Activated CD8-positive, alpha-beta memory T cell treated with anti-CD3 and anti-CD28 coated beads, Interleukin-2, amount 50 U/mL, for 48 hours (primary cell): ENCODE results near the gene SENP5.
"Not testable (repeated sequence)": the region's sequence is repeated elsewhere in the genome, so short reads cannot be mapped to it uniquely, and the experiment has no call there.

Experiments
- DNase-seq: peaks from one replicate; pipeline ENCODE4 v3.0.0-alpha.2; 2020

SENP5 gene

GRCh38 chr3:196942915-196943277 is 75.2 kb downstream of the SENP5 start:
- peak; percentile 64 for DNase-seq

- not testable (repeated sequence) for DNase-seq
Measured at GRCh38 chr3:196944037-196944790, 76.5 kb downstream of the SENP5 start.

GRCh38 chr3:196947136-196947859 is 79.6 kb downstream of the SENP5 start:
- peak; percentile 48 for DNase-seq

DNA sequence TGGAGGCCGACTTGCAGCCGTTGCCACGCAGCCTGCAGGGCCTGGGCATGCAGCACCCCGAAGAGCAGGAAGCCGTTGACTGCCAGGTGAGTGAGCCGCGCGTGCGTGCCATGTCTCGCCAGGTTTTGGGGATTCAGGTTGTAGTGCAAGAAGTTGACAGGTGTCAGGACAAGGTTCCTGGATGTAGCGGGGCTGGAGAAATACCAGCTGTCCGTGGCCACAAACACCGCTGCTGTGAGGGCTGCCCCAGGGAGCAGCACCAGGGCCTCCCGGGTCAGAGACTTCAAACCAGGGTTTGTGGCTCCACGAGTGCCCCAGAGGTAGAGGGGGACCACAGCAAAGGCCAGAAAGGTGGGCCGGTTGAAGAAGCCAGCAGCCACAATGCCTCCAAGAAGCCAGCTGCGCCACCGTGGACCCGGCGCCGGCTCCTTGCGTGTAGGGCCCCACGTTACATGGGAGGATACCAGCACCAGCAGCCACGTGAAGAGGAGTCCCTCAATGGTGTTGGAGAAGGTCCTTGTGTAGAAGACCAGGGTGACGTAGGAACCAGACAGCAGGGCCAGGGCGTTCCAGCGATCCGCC is 80.2 kb downstream of the SENP5 start:
- DNase-seq: peak; percentile 44

GRCh38 chr3:196948442-196949284 is 80.9 kb downstream of the SENP5 start:
- no peak for DNase-seq

DNA sequence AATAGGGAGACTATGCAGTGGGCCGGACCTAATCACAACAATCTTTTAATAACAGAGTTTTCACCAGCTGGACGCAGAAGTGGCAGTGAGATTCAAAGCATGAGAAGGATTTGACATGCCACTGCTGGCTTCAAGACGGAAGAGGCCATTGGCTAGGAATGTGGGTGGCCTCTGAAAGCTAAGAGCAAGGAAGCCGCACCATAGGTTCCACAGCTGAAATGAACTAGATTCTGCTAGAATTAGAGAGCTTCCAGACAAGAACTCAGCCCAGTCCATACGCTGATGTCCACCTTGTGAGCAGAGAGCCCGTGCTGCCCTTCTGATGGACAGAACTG is 81.5 kb downstream of the SENP5 start:
- DNase-seq: no peak

- no peak for DNase-seq
Measured at GRCh38 chr3:196949750-196950149, 82.0 kb downstream of the SENP5 start.

- no peak for DNase-seq
Measured at GRCh38 chr3:196951371-196951770, 83.7 kb downstream of the SENP5 start.

- DNase-seq: no peak
Measured at GRCh38 chr3:196954832-196955231, 87.1 kb downstream of the SENP5 start.

- peak; percentile 32 for DNase-seq
Measured at GRCh38 chr3:196962108-196962929, 94.6 kb downstream of the SENP5 start.

DNA sequence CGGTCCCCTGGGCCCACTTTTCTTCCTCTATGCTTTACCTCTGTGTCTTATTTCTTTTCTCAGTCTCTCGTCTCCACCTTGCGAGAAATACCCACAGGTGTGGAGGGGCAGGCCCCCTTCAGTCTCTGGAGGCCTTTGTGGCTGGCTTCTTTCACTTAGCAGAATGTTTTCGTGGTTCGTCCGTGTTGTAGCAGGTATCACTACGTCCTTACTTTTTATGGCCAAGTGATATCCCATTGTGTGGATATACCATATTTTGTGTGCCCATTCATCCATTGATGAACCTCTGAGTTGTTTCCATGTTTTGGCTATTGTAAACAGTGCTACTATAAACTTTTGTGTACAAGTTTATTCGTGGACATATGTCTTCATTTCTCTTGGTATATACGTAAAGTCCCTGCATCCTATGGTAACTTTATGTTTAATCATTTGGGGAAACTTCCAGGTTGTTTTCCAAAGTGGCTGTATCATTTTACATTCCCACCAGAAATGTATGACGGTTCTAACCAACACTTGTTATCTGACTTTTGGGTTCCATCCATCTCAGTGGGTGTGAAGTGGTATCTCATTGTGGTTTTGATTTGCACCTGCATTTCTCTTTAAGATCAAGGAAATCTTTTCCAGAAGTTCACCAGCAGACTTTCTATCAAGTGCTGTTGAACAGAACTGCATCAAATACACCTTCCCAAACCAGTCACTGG is 95.4 kb downstream of the SENP5 start:
- DNase-seq: peak; percentile 6

- peak; percentile 30 for DNase-seq
Measured at GRCh38 chr3:196963631-196963953, 95.9 kb downstream of the SENP5 start.

DNA sequence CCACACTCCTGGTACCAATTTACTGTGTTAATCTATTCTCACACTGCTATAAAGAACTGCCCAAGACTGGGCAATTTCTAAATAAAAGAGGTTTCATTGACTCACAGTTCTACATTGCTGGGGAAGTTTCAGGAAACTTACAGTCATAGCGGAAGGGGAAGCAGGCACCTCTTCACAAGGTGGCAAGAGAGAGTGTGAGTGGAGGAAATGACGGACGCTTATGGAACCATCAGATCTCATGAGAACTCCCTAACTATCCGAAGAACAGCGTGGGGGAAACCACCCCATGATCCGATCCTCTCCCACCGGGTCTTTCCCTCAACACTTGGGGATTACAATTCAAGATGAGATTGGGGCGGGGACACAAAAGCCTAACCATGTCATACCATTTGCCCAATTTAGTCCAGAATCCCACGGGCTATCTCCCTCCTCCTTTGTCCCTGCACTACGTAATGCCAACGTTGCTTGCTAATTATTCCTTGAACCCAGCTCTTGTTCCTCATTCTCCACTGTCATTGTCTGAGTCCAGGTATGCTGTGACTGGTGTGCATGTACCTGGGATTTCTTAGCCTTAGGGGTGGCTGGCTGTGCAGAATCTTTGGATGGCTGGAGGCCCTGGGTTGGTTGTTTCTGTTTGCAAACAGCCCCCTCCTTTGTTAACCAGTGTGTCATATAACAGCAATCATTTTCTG is 97.5 kb downstream of the SENP5 start:
- peak; percentile 13 for DNase-seq

DNA sequence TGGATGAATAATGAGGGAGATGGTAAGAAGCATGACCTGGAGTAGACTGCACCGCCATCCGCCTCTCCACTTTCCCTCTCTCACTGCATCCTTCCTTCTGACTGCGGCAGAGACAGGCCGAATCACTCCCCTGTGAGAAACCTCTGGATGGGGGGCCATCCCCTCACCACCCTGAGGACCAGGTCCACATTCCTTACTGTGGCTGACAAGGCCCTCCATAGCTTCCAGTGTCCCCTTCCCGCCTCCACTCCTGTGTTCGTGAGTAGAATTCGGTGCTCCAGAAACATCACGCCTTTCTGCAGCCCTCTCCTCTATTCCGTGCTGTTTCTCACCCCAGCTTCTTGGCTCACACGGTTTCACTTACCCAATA is 98.1 kb downstream of the SENP5 start:
- peak; percentile 33 for DNase-seq

- DNase-seq: no peak
Measured at GRCh38 chr3:196966526-196967401, 99.0 kb downstream of the SENP5 start.

DNA sequence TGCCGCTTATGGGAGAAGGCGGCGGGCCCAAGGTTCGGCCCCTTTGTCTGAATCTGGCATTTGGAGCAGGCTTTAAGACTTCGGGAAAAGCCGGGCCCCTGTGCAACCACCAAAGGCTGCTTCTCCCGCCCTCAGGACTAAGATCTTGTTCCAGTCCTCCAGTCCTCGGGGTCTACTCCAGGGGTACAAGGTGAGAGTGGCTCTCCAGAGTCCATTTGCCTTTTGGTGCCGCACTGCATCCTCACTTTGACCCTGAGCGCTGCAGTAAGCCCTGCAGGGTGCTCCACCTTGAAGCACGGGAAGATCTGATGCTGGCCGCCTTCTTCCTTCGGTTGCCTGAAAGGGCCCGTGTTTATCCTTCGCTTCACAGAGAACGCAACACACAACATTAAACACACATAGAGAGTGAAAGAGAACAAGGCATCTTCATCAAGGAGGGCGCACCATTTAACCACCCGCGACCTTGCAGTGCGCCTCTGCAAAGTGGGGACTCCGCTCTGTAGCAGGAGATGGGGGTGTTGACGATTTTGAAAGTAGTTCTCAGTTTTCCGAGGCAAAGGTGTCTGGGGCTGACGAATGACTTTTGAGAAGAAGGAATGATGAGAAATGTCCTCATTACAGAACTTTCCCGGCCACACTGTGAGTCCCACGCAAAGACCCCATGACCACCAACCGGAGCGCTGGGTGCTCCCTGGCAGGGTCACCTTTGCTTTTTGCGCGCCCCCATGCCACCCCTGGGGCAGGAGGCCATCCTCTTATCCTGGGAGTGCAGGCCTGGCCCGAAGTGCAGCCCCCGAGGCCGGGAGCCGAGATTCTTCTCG is 99.9 kb downstream of the SENP5 start:
- DNase-seq: no peak

DNA sequence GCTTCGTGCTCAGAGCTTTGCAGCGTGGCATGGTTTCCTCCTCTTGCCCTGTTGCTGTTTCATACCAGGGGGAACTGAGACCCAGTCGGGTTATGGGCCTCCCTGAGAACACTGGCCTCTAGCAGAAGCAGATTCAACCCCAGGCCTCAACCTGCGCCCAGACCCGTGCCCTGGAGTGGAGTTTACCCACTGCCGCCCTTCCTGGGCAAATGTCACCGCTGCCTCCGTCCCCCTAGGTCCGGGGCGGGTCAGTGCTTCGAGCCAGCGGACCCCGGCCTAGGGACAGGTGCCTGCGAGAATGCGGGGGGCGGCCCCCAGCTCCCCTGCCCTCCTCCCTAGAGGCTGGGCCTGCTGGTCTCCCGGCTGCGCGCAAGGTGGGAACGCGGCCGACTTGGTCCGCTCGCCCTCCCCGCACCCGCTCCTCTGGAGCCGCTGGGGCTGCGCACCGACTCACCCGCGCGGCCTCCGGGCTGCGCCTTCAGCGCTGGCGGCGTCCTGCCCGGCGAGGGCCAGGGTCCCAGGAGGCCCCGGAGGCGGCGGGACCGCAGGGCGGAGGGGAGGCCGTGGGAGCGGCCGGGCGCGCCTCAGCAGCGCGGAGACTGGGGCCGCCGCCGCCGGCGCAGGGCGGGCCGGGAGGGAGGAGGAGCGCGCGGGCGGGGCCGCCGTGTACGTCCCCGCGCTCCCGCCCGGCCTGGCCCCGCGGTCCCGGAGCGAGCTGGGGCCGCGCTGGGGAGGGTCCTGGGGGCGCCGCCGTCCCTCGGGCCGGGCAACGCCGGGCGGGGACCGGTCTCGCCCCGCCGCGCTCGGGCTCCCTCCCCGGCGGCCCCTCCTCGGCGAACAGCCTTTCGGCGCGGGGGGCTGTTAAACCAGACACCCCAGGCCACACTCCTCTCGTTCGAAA is 100.8 kb downstream of the SENP5 start, which contains the start of gene PIGZ:
PIGZ (minus strand) TSS at position 601 of the 901 bp plus-strand sequence. CDS start 16,802 bp downstream, outside the sequence.
- peak; percentile 70 for DNase-seq

DNA sequence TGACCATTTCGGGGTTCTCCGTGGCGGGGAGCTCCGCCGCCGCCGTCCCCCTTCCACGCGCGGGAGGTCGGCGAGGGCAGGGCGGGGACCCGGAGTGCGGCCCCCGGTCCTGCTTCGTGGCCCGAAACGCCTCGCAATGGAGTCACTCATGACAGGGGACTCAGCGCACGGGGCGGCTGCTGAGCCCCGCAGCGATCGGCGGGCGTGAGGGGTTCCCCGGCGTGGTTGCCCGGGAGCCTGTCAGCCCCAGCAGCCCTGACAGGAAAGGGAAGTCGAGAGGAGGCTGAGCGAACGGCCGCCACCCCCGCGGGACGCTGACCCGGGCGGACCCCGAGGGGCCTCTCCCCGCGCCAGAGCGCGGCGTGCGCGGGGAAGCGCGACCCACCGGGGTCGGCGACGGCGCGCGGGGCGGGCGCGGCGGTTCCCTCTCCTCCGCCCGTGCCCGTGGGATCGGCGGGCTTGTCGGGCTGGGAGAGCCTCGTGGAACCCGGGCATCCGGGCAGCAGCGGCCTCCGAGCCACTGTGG is 101.5 kb downstream of the SENP5 start:
- DNase-seq: peak; percentile 81
